Uterine smooth muscle cell (primary cell): ENCODE data around the gene KCNIP3. TPM values are rescaled to one million over a fixed set of nuclear protein-coding genes. Genes with fewer than 3 reads are reported as not detected.

ENCODE experiments used
- total RNA-seq: library from RNA; depleted of rRNA; stranded (reverse); fragments of >200 nt; gene quantifications from 2 replicates; pipeline ENCODE4 v1.2.3, GENCODE V29; 2014

Gene KCNIP3
- 4.2 and 4.9 TPM in 2 replicates for total RNA-seq

DNA sequence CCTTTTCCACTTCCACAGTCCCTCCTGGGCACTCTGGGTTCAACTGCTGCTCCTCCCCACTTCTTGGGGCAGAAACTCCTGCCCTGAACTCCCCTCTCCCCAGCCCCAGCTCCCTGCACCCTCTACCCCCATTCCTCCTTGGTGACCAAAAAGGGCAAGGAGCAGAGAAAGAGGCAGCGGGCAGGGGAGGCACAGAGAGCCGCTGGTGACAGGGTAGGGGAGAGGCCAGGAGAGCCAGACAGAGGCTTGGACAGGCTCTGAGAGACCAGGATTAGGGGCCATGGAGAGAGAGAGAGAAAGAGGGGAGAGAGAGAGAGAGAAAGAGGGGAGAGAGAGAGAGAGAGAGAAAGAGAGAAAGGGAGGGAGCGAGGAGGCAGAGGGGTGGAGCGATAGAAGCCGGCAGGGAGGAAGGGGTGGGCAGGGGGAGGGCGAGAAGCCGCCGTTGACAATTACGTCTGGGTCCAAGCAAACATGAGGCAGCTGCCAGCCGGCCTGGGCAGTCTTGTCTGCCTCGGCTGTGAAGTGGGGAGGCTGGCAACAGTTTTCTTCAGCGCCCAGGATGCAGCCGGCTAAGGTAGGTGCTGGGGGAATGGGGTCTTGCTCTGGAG lies at the start of gene KCNIP3:
KCNIP3 (plus strand) TSS at position 468 of the 608 bp plus-strand sequence; CDS start at position 560, 92 bp downstream.

DNA sequence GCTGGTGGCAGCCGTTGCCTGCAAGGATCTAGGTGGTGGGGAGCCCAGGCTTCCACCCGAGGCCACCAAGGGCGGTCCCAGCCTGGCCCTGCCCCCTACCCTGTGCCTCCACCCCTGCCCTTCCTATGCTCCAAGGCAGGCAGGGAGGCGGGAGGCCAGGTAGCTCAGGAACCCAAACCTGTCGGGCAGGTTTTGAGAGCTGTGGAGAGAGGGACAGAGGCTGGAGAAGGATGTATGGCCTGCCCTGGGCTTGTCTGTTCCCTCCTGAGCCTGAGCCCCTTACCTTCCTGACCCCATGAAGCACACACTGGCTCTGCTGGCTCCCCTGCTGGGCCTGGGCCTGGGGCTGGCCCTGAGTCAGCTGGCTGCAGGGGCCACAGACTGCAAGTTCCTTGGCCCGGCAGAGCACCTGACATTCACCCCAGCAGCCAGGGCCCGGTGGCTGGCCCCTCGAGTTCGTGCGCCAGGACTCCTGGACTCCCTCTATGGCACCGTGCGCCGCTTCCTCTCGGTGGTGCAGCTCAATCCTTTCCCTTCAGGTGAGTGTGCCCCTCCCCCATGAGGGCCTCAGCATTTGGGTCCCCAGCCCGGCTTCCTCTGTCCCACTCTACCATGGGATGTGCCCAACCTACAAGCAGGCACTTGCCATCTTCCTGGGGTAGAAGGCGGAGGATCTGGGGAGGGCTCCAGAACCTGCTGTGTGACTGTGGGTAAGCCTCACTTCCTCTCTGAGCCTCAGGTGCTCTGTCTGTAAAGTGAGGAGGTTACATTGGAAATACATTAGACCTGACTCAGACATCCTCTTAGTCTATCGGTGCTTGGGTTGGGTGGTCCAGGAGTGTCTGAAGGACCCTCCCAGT lies 22.6 kb upstream of the KCNIP3 start, which contains the start of gene PROM2:
PROM2 (plus strand) TSS at position 159 of the 860 bp plus-strand sequence; CDS start at position 296, 137 bp downstream.

GRCh38 chr2:95402370-95403203 lies 105.4 kb downstream of the KCNIP3 start, which contains the start of gene FAHD2A:
Gene FAHD2A, plus strand, starts transcription at chr2:95402708. Its CDS starts 2,851 bp downstream, at chr2:95405559.

Other genes starting within 250 kb of the KCNIP3 start
- gene MRPS5, start 175.5 kb upstream of the KCNIP3 start, total RNA-seq: 54.9 and 65.4 TPM in 2 replicates
- 14.8 and 16.0 TPM in 2 replicates for gene ZNF514, start 137.5 kb upstream of the KCNIP3 start, total RNA-seq
- 6.3 and 9.0 TPM in 2 replicates for gene ZNF2, start 131.5 kb upstream of the KCNIP3 start, total RNA-seq
- gene ZNF892, start 89.8 kb upstream of the KCNIP3 start, total RNA-seq: 4.5 and 6.6 TPM in 2 replicates
- gene PROM2, start 22.9 kb upstream of the KCNIP3 start, total RNA-seq: 0.11 and 0.25 TPM in 2 replicates
- gene FAHD2A, start 105.4 kb downstream of the KCNIP3 start, total RNA-seq: 44.3 and 52.2 TPM in 2 replicates
- gene TRIM43B, start 187.4 kb downstream of the KCNIP3 start, total RNA-seq: not detected in 2 replicates